ENCODE data around the gene RARB. TPM values are rescaled to one million over a fixed set of nuclear protein-coding genes. Genes with fewer than 3 reads are reported as not detected.

Gene RARB
- total RNA-seq, 2 donors from 2014 or later: 21.5 to 21.9 TPM

- Histone ChIP-seq H3K4me1 (ENCODE audit: control insufficient read depth, insufficient read depth, low read length) (peaks cover 28% of the 10 kb centered on the region), H3K27ac (ENCODE audit: low read depth, low read length) (no peak overlapping the region), H3K4me3 (ENCODE audit: low read length) (no peak overlapping the region), H3K27me3 (ENCODE audit: control insufficient read depth, insufficient read depth, low read length, poor library complexity, severe bottlenecking) (no peaks in the 10 kb centered on the region), H3K9ac (ENCODE audit: extremely low read depth, low read length, poor library complexity, severe bottlenecking) (no peak overlapping the region), H3K36me3 (ENCODE audit: control insufficient read depth, insufficient read depth, low read length) (peaks cover 17% of the 10 kb centered on the region), H3K9me3 (ENCODE audit: control insufficient read depth, low read length) (peaks cover 12% of the 10 kb centered on the region)
- Mint-ChIP-seq H3K27me3 (ENCODE audit: insufficient read depth) (no peaks in the 10 kb centered on the region), H3K36me3 (ENCODE audit: low read depth) (peaks cover 27% of the 10 kb centered on the region), H3K4me3 (no peak overlapping the region), H3K27ac (no peak overlapping the region), H3K9me3 (no peaks in the 10 kb centered on the region), H3K4me1 (peaks cover 57% of the 10 kb centered on the region)
- 85 to 98% methylated on average over 2 to 6 of the region's 8 CpGs for WGBS, 2 experiments (ENCODE audit: insufficient coverage in 1 of 2, insufficient read length in 1 of 2)
- no peak for DNase-seq
- no peak for TF ChIP-seq CTCF (conservative IDR thresholded peaks at IDR 0.05)
Measured at GRCh38 chr3:25449857-25450256, 21.8 kb downstream of the RARB start.

GRCh38 chr3:25452192-25452591 lies 24.1 kb downstream of the RARB start:
- no peak overlapping the region for H3K27ac Mint-ChIP-seq
- H3K36me3 ChIP-seq (ENCODE audit: control insufficient read depth, insufficient read depth, low read length): peaks cover 17% of the 10 kb centered on the region
- H3K4me1 Mint-ChIP-seq: peaks cover 63% of the 10 kb centered on the region
- 80 to 92% methylated on average over 5 of the region's 5 CpGs for WGBS, 2 experiments (ENCODE audit: insufficient coverage in 1 of 2, insufficient read length in 1 of 2)
- no peaks in the 10 kb centered on the region for H3K27me3 ChIP-seq (ENCODE audit: control insufficient read depth, insufficient read depth, low read length, poor library complexity, severe bottlenecking)
- no peak overlapping the region for H3K27ac ChIP-seq (ENCODE audit: low read depth, low read length)
- no peak for DNase-seq
- H3K4me3 Mint-ChIP-seq: no peak overlapping the region
- peaks cover 12% of the 10 kb centered on the region for H3K9me3 ChIP-seq (ENCODE audit: control insufficient read depth, low read length)
- H3K4me1 ChIP-seq (ENCODE audit: control insufficient read depth, insufficient read depth, low read length): peaks cover 36% of the 10 kb centered on the region
- peaks cover 27% of the 10 kb centered on the region for H3K36me3 Mint-ChIP-seq (ENCODE audit: low read depth)
- no peaks in the 10 kb centered on the region for H3K27me3 Mint-ChIP-seq (ENCODE audit: insufficient read depth)
- no peak for TF ChIP-seq CTCF (conservative IDR thresholded peaks at IDR 0.05)
- H3K9ac ChIP-seq (ENCODE audit: extremely low read depth, low read length, poor library complexity, severe bottlenecking): no peak overlapping the region
- H3K4me3 ChIP-seq (ENCODE audit: low read length): no peak overlapping the region
- H3K9me3 Mint-ChIP-seq: no peaks in the 10 kb centered on the region

- DNase-seq: no peak
- Histone ChIP-seq H3K27me3 (ENCODE audit: control insufficient read depth, insufficient read depth, low read length, poor library complexity, severe bottlenecking) (no peaks in the 10 kb centered on the region), H3K9me3 (ENCODE audit: control insufficient read depth, low read length) (peaks cover 12% of the 10 kb centered on the region), H3K9ac (ENCODE audit: extremely low read depth, low read length, poor library complexity, severe bottlenecking) (no peak overlapping the region), H3K27ac (ENCODE audit: low read depth, low read length) (no peak overlapping the region), H3K36me3 (ENCODE audit: control insufficient read depth, insufficient read depth, low read length) (peaks cover 17% of the 10 kb centered on the region), H3K4me1 (ENCODE audit: control insufficient read depth, insufficient read depth, low read length) (peaks cover 40% of the 10 kb centered on the region), H3K4me3 (ENCODE audit: low read length) (peak overlapping the region; percentile 1)
- 100% methylated on average over 1 to 2 of the region's 2 CpGs for WGBS, 2 experiments (ENCODE audit: insufficient coverage in 1 of 2, insufficient read length in 1 of 2)
- Mint-ChIP-seq H3K4me1 (peaks cover 61% of the 10 kb centered on the region), H3K27me3 (ENCODE audit: insufficient read depth) (no peaks in the 10 kb centered on the region), H3K36me3 (ENCODE audit: low read depth) (peaks cover 24% of the 10 kb centered on the region), H3K27ac (no peak overlapping the region), H3K4me3 (no peak overlapping the region), H3K9me3 (no peaks in the 10 kb centered on the region)
- no peak for TF ChIP-seq CTCF (conservative IDR thresholded peaks at IDR 0.05)
Measured at GRCh38 chr3:25452740-25453139, 24.7 kb downstream of the RARB start.
